Stimulated activated naive CD4-positive, alpha-beta T cell (primary cell): ENCODE measurements around the gene ATG5.

Experiments
- DNase-seq, 6 experiments: peaks; one replicate each; lab custom pipeline; 2025; lab: John Stamatoyannopoulos, UW

ATG5 gene

DNA sequence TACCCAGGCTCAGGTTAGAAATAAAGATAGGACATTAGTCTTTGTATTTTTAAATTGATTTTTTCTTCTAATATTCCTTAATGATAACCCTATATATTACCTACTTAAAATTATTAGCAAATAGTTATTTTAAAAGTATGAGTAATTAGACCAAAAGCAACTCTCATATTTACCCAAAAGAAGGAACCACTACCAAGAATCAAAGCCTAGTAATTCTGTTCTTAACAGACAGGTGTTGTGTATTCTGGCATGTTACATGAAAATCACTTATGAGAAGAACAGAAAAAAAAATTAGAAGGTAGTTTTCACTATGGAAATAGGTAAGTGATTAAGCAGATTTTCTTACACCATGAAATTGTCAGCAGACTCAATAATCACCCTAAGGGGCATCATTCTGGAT, 105.1 kb downstream of the ATG5 start:
- DNase-seq, result no peak

DNA sequence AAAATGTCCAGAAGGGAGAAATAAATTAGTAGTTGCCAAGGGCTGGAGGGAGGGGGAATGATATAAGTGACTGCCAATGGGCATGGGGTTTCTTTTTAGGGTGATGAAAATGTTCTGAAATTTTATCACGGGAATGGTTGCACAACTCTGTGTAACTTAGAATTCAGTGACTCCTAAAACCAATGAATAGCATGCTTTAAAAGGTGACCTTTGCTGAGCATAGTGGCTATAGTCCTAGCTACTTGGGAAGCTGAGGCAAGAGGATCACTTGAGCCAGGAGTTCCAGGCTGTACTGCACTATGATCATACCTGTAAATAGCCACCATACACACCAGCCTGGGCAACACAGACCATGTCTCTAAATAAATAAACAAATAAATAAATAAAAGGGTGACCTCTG, 109.0 kb downstream of the ATG5 start:
- DNase-seq, result no peak

GRCh38 chr6:106215608-106216007, 110.0 kb downstream of the ATG5 start:
- no peak for DNase-seq

DNA sequence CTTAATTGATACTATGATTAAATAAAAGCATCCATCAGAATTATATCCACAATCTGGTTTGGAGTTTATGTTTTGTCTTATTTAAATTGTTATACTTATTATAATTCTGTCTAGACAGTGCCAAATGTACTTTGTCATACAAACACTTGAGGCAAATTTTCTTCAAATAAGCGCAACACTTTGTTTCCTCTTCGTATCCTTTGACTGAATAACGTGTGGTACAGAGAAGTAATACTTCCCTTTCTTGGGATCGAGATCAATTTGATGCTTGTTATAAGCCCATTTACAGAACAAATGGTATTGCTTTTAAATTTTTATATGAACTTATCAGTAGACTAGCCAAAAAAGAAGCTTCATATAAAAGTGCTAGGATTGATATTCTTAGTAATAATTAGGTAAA, 111.0 kb downstream of the ATG5 start:
- DNase-seq, result no peak

DNA sequence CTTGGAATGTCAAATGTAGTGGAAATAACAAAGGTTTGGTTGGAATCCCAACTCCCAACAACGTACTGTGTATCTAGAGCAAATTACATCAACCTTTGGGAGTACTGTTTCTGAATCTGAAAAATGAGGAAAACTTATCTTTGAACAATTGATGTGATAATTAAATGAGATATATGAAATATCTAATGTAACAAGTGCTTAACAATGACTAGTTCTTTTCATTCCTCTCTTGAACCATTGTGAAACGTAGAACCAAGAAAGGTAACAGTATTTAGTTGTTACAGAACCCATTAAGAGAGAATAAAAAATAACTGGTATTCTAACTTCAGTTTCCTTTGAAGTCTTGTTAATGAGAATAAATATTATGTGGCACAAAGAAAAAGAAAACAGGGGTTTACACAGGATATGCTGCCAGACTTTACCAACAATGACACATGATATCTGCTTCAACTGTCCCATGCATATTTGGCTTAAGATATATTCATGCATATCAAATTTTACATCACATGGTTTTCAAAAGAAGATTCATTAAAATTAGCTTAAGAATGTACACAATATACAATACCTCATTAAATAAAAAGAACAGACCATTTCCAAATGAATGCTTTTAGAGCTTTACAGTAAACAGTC, 111.8 kb downstream of the ATG5 start:
- no peak for DNase-seq

GRCh38 chr6:106212576-106212975, 113.0 kb downstream of the ATG5 start:
- DNase-seq, result no peak

DNA sequence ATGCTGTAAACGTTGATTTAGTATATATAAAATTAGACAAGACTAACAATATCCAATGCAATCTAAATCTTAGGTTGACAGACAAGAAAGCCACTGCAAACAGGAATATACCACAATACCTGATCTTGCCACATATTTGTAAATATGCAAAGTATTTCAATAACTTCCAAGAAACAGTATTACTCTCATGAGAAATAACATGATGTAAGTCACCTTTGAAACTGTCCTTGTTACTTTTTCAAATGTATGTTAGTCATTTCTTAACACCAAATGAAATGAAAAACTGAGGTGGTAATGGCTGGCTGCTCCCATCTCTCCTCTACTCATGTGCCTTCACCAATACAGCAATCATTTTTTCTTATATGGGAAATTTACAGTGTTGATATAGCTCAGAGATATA, 118.7 kb downstream of the ATG5 start:
- DNase-seq, result no peak

DNA sequence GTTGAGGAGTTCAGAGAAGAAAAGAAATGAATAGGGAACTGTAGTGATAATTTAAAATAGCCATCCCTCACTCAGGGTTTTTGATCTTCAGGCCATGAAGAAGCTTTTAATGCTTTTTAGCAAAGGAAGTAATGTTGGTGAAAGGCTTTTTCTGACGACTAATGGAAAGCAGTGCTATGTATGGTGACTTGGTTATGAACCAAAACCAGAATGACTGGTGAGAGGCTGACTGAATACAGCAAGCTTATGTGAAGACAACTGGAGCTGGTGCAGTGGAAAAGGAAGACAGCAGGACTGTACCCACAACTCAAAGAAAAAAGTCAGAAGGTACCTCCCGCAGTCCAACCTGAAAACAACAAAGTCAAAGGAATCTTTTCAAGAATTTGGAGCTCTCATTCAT, 120.6 kb downstream of the ATG5 start:
- peak in 1 of 6 experiments; percentile 4 for DNase-seq

DNA sequence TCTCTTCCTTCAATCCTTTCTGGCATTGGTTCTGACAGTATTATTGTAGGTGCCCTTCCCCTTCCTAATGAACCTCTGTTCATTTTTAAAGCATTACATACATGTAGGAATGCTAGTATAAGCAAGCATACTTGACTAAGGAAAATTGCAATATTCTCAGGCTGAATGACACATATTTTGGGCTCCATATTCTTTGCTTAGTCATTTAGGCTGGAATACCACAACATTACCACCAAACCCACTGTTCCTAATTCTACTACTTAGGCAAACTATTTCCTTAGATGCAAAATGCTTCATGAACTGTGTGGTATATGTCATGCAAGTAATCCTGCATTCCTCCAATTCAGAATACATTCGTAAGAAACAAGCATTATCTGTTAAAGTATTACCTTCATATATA, 125.6 kb downstream of the ATG5 start:
- DNase-seq, result no peak

GRCh38 chr6:106199331-106199730, 126.2 kb downstream of the ATG5 start:
- no peak for DNase-seq

DNA sequence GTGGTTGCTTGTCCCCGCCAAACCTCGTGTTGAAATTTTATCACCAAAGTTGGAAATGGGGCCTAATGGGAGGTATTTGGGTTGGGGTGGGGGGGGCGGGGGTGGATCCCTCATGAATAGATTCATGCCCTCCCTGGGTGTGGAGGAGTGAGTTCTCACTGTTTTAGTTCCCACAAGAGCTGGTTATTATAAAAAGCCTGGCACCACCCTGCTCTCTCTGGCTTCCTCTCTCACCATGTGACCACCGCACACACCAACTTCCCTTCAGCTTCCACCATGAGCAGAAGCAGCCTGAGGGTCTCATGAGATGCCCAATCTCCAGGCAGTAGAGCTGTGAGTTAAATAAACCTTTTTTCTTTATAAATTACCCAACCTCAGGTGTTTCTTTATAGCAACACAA, 128.1 kb downstream of the ATG5 start:
- DNase-seq, result peak in 2 of 6 experiments; percentile 6 to 17

DNA sequence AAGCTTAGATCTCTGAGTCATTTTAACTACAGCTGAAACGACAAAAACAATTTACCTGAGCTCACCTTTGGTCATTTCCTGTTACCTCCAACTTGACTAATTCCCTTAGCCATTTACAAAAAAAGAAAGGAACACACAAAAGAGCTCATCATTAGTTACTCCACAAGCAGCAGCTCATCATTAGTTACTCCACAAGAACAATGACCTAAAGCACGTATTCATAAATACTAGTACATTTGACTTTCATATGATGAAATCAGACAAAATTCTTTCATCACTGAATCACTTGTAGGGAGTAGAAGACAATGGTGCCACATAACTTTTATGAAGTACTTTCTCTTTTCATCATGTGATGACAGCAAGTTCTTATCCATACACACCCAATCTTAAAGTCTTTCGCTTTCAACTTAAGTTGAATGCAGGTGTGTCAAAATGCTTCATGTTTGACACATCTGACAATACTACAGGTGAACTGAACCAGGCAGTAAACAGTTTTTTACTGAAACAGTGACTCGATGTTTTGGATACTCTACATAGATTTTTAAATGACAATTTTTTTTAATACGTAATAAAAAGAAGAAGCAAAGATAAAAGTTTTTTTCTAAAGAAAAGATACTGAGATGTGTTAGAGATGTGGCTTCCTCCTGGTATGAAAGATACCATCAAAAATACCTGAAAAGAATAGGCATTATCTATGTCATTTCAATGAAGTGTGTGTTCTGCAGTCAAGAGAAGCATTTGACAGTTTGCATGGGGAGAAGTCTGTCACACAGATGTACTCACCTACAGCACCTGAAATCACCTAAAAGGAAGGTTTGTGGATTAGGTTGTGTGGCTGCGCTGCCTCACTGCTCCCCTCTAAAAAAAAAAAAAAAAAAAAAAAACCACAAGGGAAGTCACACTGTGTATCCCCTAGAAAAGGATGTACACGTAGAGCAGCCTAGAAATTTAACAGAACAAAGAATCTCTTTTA, 130.3 kb downstream of the ATG5 start:
- peak in 5 of 6 experiments; percentile 2 to 72 (median 64) for DNase-seq

GRCh38 chr6:106192824-106193223, 132.7 kb downstream of the ATG5 start:
- DNase-seq, result no peak

- no peak for DNase-seq
Measured at GRCh38 chr6:106188104-106188794, 137.3 kb downstream of the ATG5 start.

DNA sequence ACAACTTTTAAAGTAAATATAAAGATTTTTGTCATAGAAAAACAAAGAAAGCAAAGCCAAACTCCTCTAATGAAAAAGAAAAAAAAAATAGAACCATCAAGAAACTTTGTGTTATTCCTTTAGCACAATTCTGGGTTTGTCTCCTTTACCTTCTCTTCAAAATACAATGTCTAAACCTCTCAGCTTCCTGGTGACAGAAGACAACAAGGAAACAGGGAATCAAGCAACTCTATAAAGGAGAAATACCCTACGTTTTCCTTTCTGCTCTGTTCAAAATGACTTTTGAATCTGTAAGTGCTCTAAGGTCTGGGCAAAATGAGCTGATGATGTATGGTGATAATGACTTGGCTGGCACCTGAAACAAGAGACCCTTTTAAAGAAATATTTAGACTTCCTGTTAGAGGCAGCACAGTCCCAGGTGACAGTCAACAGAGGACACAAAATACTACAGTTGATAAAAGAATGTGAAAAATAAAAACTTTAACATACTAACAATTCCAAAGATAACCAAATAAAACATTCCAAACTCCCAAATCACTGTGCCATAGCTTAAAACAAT, 138.1 kb downstream of the ATG5 start:
- no peak for DNase-seq

- DNase-seq, result no peak
Measured at GRCh38 chr6:106186714-106187113, 138.8 kb downstream of the ATG5 start.

GRCh38 chr6:106186172-106186571, 139.4 kb downstream of the ATG5 start:
- DNase-seq, result no peak

DNA sequence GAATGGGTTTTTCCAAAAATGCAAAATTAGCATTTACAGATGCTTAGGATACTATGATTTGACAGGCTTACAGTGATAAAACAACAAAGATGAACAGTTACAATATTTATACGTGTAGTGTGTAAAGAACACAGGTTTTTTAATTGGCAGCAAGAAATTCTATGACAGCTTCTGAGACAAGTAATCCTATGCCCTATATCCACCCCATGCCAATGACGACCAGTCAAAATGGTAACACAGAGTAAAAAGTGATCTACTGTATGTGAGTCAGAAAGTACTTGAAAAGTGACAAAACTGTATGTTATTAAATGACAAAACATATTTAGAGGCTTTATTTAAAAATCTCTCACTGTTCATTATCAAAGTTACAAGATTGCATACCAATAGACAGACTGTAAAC, 139.9 kb downstream of the ATG5 start:
- no peak for DNase-seq

DNA sequence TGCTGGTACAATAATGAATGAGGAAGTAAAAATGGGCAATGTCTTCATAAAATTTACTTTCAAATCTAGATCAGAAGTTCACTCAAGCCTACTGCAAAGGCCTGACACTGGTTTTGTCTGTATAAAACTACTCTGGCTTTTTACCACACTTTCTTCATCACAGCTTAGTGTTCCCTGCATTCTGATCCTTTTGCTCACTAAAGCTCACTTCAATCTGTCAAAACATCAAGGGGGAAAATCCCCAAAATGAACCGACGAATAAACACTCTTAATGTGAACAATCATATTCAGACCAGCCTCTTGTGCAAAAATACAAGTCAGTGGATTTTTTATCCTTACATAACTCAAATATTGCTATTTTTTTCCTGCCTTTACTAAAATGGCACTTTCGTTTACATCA, 140.9 kb downstream of the ATG5 start:
- no peak for DNase-seq

GRCh38 chr6:106183430-106183829, 142.1 kb downstream of the ATG5 start:
- no peak for DNase-seq

- DNase-seq, result no peak
Measured at GRCh38 chr6:106182455-106182854, 143.1 kb downstream of the ATG5 start.

DNA sequence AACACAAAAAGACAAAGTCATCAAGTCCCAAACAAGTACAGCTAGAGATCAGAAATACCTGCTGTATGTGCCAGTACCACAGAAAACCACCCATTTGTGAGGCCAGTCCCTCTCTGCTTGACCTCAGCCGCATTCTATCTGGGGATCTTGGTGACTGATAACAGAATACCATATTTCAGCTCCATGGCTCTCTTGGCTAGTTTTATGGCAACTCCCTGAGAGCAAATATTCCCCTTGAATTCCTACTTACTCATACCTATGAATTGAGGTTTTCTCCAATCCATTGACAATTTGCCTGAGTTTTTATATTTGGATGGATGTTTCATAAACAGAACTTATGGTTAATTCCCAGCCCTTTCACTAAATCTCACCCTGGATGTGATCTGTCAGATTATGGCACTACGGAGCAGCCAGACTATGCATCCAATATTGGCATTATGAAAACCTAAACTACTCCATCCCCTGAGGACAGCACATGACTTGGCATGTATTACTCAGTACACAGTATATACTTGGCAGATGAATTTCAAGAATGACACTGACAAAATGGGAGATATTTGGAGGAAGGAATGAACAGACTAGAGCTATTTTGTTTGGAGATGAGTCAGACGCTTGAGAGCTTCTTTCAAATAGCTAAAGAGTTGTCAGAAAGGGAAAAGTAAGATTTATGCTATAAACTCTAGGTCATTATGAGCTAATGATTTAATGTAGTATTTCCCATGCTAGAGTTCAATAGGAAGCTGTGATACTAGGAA, 143.7 kb downstream of the ATG5 start:
- DNase-seq, result no peak
